ENCODE data around the gene TUBB4A. TPM values are rescaled to one million over a fixed set of nuclear protein-coding genes. Genes with fewer than 3 reads are reported as not detected.

TUBB4A gene
- total and polyA plus RNA-seq, 9 of the 15 experiments (the other 6 are each of a cell fraction or from before 2014, with no cell fraction given) = 0.14 to 7.0 (median 0.75) TPM

DNA sequence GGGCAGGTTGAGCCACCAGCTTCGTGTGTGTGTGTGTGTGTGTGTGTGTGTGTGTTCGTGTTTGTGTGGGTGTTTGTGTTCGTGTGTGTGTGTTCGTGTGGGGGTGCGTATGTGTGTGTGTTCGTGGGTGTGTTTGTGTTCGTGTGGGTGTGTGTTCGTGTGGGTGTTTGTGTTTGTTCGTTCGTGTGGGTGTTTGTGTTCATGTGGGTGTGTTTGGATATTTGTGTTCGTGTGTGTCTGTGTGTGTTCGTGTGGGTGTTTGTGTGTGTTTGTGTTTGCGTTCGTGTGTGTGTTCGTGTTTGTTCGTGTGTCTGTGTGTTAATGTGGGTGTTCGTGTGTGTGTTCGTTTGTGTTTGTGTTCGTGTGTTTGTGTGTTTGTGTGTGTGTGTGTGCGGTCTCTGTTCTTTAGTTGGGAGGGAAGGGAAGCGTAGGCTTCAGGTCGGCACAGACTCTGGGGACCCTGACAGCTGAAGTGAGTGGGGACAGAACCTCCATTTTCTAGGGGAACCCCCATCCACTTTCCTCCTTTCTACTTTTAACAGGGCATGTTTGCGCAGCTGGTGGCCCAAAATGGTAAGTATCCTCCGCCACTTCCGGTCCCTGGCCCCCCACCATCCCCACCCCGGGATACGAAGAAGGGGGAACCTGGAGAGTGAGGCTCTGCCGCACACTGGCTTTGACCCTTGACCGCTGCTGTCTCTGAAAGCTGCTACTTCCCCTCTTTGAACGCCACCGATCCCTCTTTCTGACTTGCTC lies 30.3 kb upstream of the TUBB4A start (continued):
- TF ChIP-seq ZBTB7A (IDR thresholded peaks at IDR 0.05; ENCODE audit: borderline replicate concordance, control insufficient read depth, low read depth, low read length) (peak; percentile 82), POU5F1 (IDR thresholded peaks at IDR 0.05; ENCODE audit: borderline replicate concordance, low read depth, low read length, partially characterized antibody) (no peak), ZNF780A (CRISPR knock-in tag; IDR thresholded peaks at IDR 0.05) (no peak), NR2C1 (IDR thresholded peaks at IDR 0.05) (peak; percentile 86), NR2C1 (tag; IDR thresholded peaks at IDR 0.05) (peak; percentile 87), MCM3 (IDR thresholded peaks at IDR 0.05) (peak; percentile 89), KLF16 (IDR thresholded peaks at IDR 0.05) (no peak), BMI1 (IDR thresholded peaks at IDR 0.05; ENCODE audit: low read length) (no peak), SUPT5H (IDR thresholded peaks at IDR 0.05) (peak; percentile 74), MCM5 (IDR thresholded peaks at IDR 0.05; ENCODE audit: low read depth) (0 out of 2 replicates have a peak, but pooled peaks have one; percentile 90), TEAD2 (tag; IDR thresholded peaks at IDR 0.05) (no peak), CHCHD3 (CRISPR knock-in tag; IDR thresholded peaks at IDR 0.05) (no peak), CBX3 (IDR thresholded peaks at IDR 0.05; ENCODE audit: borderline replicate concordance in 1 of 2, low read length in 2 of 2) (0 out of 3 replicates have a peak, but pooled peaks of 1 of the 2 experiments have one; percentile 34), HDAC6 (IDR thresholded peaks at IDR 0.05; ENCODE audit: low read depth, low read length) (0 out of 2 replicates have a peak, but pooled peaks have one; percentile 68), MYBL2 (IDR thresholded peaks at IDR 0.05; ENCODE audit: low read depth) (peak; percentile 62; the same call in 1 of the 2 replicates), MYBL2 (CRISPR knock-in tag; IDR thresholded peaks at IDR 0.05; ENCODE audit: borderline replicate concordance) (no peak), ETS2 (tag; IDR thresholded peaks at IDR 0.05; ENCODE audit: borderline replicate concordance, poor library complexity, severe bottlenecking) (no peak), EP400 (IDR thresholded peaks at IDR 0.05) (peak; percentile 21; the same call in 1 of the 2 replicates)
- TF ChIP-seq, protein P1, sequence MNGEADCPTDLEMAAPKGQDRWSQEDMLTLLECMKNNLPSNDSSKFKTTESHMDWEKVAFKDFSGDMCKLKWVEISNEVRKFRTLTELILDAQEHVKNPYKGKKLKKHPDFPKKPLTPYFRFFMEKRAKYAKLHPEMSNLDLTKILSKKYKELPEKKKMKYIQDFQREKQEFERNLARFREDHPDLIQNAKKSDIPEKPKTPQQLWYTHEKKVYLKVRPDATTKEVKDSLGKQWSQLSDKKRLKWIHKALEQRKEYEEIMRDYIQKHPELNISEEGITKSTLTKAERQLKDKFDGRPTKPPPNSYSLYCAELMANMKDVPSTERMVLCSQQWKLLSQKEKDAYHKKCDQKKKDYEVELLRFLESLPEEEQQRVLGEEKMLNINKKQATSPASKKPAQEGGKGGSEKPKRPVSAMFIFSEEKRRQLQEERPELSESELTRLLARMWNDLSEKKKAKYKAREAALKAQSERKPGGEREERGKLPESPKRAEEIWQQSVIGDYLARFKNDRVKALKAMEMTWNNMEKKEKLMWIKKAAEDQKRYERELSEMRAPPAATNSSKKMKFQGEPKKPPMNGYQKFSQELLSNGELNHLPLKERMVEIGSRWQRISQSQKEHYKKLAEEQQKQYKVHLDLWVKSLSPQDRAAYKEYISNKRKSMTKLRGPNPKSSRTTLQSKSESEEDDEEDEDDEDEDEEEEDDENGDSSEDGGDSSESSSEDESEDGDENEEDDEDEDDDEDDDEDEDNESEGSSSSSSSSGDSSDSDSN (IDR thresholded peaks at IDR 0.05; ENCODE audit: borderline replicate concordance in 1 of 2, low read depth in 2 of 2, low read length in 2 of 2) = no peak
- TF ChIP-seq, protein P2, sequence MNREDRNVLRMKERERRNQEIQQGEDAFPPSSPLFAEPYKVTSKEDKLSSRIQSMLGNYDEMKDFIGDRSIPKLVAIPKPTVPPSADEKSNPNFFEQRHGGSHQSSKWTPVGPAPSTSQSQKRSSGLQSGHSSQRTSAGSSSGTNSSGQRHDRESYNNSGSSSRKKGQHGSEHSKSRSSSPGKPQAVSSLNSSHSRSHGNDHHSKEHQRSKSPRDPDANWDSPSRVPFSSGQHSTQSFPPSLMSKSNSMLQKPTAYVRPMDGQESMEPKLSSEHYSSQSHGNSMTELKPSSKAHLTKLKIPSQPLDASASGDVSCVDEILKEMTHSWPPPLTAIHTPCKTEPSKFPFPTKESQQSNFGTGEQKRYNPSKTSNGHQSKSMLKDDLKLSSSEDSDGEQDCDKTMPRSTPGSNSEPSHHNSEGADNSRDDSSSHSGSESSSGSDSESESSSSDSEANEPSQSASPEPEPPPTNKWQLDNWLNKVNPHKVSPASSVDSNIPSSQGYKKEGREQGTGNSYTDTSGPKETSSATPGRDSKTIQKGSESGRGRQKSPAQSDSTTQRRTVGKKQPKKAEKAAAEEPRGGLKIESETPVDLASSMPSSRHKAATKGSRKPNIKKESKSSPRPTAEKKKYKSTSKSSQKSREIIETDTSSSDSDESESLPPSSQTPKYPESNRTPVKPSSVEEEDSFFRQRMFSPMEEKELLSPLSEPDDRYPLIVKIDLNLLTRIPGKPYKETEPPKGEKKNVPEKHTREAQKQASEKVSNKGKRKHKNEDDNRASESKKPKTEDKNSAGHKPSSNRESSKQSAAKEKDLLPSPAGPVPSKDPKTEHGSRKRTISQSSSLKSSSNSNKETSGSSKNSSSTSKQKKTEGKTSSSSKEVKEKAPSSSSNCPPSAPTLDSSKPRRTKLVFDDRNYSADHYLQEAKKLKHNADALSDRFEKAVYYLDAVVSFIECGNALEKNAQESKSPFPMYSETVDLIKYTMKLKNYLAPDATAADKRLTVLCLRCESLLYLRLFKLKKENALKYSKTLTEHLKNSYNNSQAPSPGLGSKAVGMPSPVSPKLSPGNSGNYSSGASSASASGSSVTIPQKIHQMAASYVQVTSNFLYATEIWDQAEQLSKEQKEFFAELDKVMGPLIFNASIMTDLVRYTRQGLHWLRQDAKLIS (CRISPR knock-in tag; IDR thresholded peaks at IDR 0.05) = peak; percentile 78; the same call in 1 of the 2 replicates
- TF ChIP-seq, protein P3, sequence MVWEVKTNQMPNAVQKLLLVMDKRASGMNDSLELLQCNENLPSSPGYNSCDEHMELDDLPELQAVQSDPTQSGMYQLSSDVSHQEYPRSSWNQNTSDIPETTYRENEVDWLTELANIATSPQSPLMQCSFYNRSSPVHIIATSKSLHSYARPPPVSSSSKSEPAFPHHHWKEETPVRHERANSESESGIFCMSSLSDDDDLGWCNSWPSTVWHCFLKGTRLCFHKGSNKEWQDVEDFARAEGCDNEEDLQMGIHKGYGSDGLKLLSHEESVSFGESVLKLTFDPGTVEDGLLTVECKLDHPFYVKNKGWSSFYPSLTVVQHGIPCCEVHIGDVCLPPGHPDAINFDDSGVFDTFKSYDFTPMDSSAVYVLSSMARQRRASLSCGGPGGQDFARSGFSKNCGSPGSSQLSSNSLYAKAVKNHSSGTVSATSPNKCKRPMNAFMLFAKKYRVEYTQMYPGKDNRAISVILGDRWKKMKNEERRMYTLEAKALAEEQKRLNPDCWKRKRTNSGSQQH (CRISPR knock-in tag; IDR thresholded peaks at IDR 0.05) = peak; percentile 96
